Hepatocyte (in vitro differentiated cells): ENCODE data around the gene SNTG2. TPM values are rescaled to one million over a fixed set of nuclear protein-coding genes. Genes with fewer than 3 reads are reported as not detected.

ENCODE experiments used
- DNase-seq: peaks from one replicate; pipeline ENCODE4 v3.0.0-alpha.2; 2016; ENCODE audit warnings: low spot score
- H2AFZ ChIP-seq: fragments of 200-600 bp; sonication (generic); 2 replicates; pipeline ENCODE4 v1.6.0; 2016; ENCODE audit warnings: antibody characterized with exemption, mild to moderate bottlenecking
- H3K27ac ChIP-seq: fragments of 200-600 bp; sonication (generic); 2 replicates; pipeline ENCODE4 v1.5.1; 2016; ENCODE audit warnings: mild to moderate bottlenecking
- H3K27me3 ChIP-seq: fragments of 200-600 bp; sonication (generic); 2 replicates; pipeline ENCODE4 v1.6.1; 2016
- H3K36me3 ChIP-seq: fragments of 200-600 bp; sonication (generic); replicated peaks from 2 replicates; pipeline ENCODE4 v1.5.1; 2016; ENCODE audit warnings: low read depth; ENCODE audit not compliant: insufficient read depth
- H3K4me1 ChIP-seq: fragments of 200-600 bp; sonication (generic); 2 replicates; pipeline ENCODE4 v1.5.1; 2016; ENCODE audit warnings: mild to moderate bottlenecking, moderate library complexity; ENCODE audit not compliant: insufficient read depth
- H3K4me2 ChIP-seq: fragments of 200-600 bp; sonication (generic); 2 replicates; pipeline ENCODE4 v1.6.0; 2016
- H3K4me3 ChIP-seq: fragments of 200-600 bp; sonication (generic); 2 replicates; pipeline ENCODE4 v1.5.1; 2016; ENCODE audit warnings: mild to moderate bottlenecking
- H3K79me2 ChIP-seq: fragments of 200-600 bp; sonication (generic); 2 replicates; pipeline ENCODE4 v1.6.0; 2017; ENCODE audit warnings: mild to moderate bottlenecking
- H3K9me2 ChIP-seq: fragments of 200-600 bp; sonication (generic); replicated peaks from 2 replicates; pipeline ENCODE4 v1.6.0; 2017; ENCODE audit warnings: mild to moderate bottlenecking; ENCODE audit not compliant: insufficient read depth
- H3K9me3 ChIP-seq: fragments of 200-600 bp; sonication (generic); 2 replicates; pipeline ENCODE4 v1.5.1; 2016; ENCODE audit warnings: low read depth, mild to moderate bottlenecking
- H4K20me1 ChIP-seq: fragments of 200-600 bp; sonication (generic); 2 replicates; pipeline ENCODE4 v1.6.0; 2016; ENCODE audit warnings: mild to moderate bottlenecking; ENCODE audit not compliant: insufficient read depth, poor library complexity, severe bottlenecking
- CTCF ChIP-seq: fragments of 200-600 bp; sonication (generic); IDR thresholded peaks from 2 replicates; pipeline ENCODE4 v1.5.1; 2016; ENCODE audit warnings: antibody characterized with exemption, mild to moderate bottlenecking; ENCODE audit not compliant: poor library complexity
- EZH2 ChIP-seq: fragments of 200-600 bp; sonication (generic); IDR thresholded peaks from 2 replicates; pipeline ENCODE4 v1.6.1; 2016; ENCODE audit warnings: antibody characterized with exemption, mild to moderate bottlenecking, borderline replicate concordance
- EZH2phosphoT487 ChIP-seq: fragments of 200-600 bp; sonication (generic); IDR thresholded peaks from one replicate; pipeline ENCODE4 v1.6.1; 2018; ENCODE audit warnings: antibody characterized with exemption, mild to moderate bottlenecking, low read depth, moderate library complexity; ENCODE audit not compliant: unreplicated experiment, severe bottlenecking
- WGBS: methylation state at CpG from one replicate; pipeline ENCODE4 v1.1.6; 2016; ENCODE audit warnings: low lambda C conversion rate; ENCODE audit errors: missing lambda C conversion rate; 5-methylcytosine and 5-hydroxymethylcytosine counted together
- polyA plus RNA-seq: library from polyadenylated mRNA; unstranded; fragments of >200 nt; fragmentation: Nextera tagmentation; extraction: Ambion mirVana; gene quantifications from 2 replicates; pipeline ENCODE4 v1.2.1, GENCODE V29; 2016
- total RNA-seq: library from RNA; depleted of rRNA; stranded (reverse); fragments of >200 nt; gene quantifications from 2 replicates; pipeline ENCODE4 v1.2.3, GENCODE V29; 2014

The SNTG2 gene
- total and polyA plus RNA-seq, 2 experiments from 2014 or later, result not detected

GRCh38 chr2:1162246-1162645, 211.6 kb downstream of the SNTG2 start:
- no peaks in the 10 kb centered on the region for H3K79me2 ChIP-seq
- no peak overlapping the region for H2AFZ ChIP-seq
- no peaks in the 10 kb centered on the region for H3K4me1 ChIP-seq
- H3K9me2 ChIP-seq, result no peaks in the 10 kb centered on the region
- no peaks in the 10 kb centered on the region for H3K9me3 ChIP-seq
- no peaks in the 10 kb centered on the region for H4K20me1 ChIP-seq
- no peak for DNase-seq
- no peaks in the 10 kb centered on the region for H3K27me3 ChIP-seq
- no peaks in the 10 kb centered on the region for H3K36me3 ChIP-seq
- H3K4me2 ChIP-seq, result no peak overlapping the region
- H3K27ac ChIP-seq, result no peak overlapping the region
- WGBS, result 93% methylated on average over 8 of the region's 8 CpGs
- TF ChIP-seq EZH2phosphoT487 (no peak), EZH2 (no peak), CTCF (no peak)
- H3K4me3 ChIP-seq, result no peak overlapping the region

GRCh38 chr2:1162768-1163584, 212.3 kb downstream of the SNTG2 start:
- Histone ChIP-seq H3K27ac (no peak overlapping the region), H3K4me1 (no peaks in the 10 kb centered on the region), H3K27me3 (no peaks in the 10 kb centered on the region), H3K4me2 (no peak overlapping the region), H3K36me3 (no peaks in the 10 kb centered on the region), H4K20me1 (no peaks in the 10 kb centered on the region), H3K9me2 (no peaks in the 10 kb centered on the region), H3K4me3 (no peak overlapping the region), H2AFZ (no peak overlapping the region), H3K79me2 (no peaks in the 10 kb centered on the region), H3K9me3 (no peaks in the 10 kb centered on the region)
- no peak for DNase-seq
- TF ChIP-seq CTCF (no peak), EZH2phosphoT487 (no peak), EZH2 (no peak)
- 88% methylated on average over 10 of the region's 12 CpGs for WGBS

GRCh38 chr2:1166976-1167375, 216.3 kb downstream of the SNTG2 start:
- H3K27ac ChIP-seq, result no peak overlapping the region
- no peaks in the 10 kb centered on the region for H4K20me1 ChIP-seq
- no peaks in the 10 kb centered on the region for H3K9me2 ChIP-seq
- H3K36me3 ChIP-seq, result no peaks in the 10 kb centered on the region
- no peaks in the 10 kb centered on the region for H3K79me2 ChIP-seq
- TF ChIP-seq EZH2phosphoT487 (no peak), EZH2 (no peak), CTCF (no peak)
- no peak overlapping the region for H3K4me3 ChIP-seq
- H3K9me3 ChIP-seq, result no peaks in the 10 kb centered on the region
- no peak overlapping the region for H3K4me2 ChIP-seq
- DNase-seq, result no peak
- no peaks in the 10 kb centered on the region for H3K4me1 ChIP-seq
- H2AFZ ChIP-seq, result no peak overlapping the region
- 95% methylated on average over 14 of the region's 14 CpGs for WGBS
- no peaks in the 10 kb centered on the region for H3K27me3 ChIP-seq
